Fibroblast of pulmonary artery (primary cell): ENCODE results near the gene KRTAP10-12.

Experiments
- DNase-seq: peaks from one replicate; pipeline ENCODE4 v3.0.0-alpha.2; 2010; ENCODE audit warnings: low read depth
- H3K4me3 ChIP-seq: replicated peaks from 2 replicates; pipeline ENCODE4 v1.5.1; 2011; ENCODE audit warnings: low read depth, mild to moderate bottlenecking, control low read depth, low read length, moderate library complexity
- CTCF ChIP-seq: IDR thresholded peaks from 2 replicates; pipeline ENCODE4 v1.5.1; 2011; ENCODE audit warnings: mild to moderate bottlenecking, control low read depth, low read length, inconsistent platforms; ENCODE audit errors: missing control alignments

KRTAP10-12 gene

GRCh38 chr21:44695184-44695583 lies 1.8 kb upstream of the KRTAP10-12 start:
- TF ChIP-seq CTCF = no peak
- H3K4me3 ChIP-seq = no peak overlapping the region
- no peak for DNase-seq

- no peak for TF ChIP-seq CTCF
- no peak for DNase-seq
- H3K4me3 ChIP-seq = no peak overlapping the region
These were observed 1.3 kb upstream of the KRTAP10-12 start for GRCh38 chr21:44695641-44696040.

- H3K4me3 ChIP-seq = no peak overlapping the region
- DNase-seq = no peak
- TF ChIP-seq CTCF = no peak
These were observed 400 bp upstream of the KRTAP10-12 start for GRCh38 chr21:44696572-44696971.

- no peak for TF ChIP-seq CTCF
- DNase-seq = no peak
- H3K4me3 ChIP-seq = no peak overlapping the region
These were observed 1.1 kb downstream of the KRTAP10-12 start for GRCh38 chr21:44697811-44698734.

- no peak for DNase-seq
- no peak for TF ChIP-seq CTCF
These were observed 2.6 kb downstream of the KRTAP10-12 start for GRCh38 chr21:44699502-44700001.

GRCh38 chr21:44700101-44701022 lies 3.4 kb downstream of the KRTAP10-12 start:
- no peak overlapping the region for H3K4me3 ChIP-seq
- no peak for DNase-seq
- TF ChIP-seq CTCF = no peak

More at GRCh38 chr21:44699502-44700001, 2.6 kb downstream of the KRTAP10-12 start:
- H3K4me3 ChIP-seq = no peak overlapping the region
